Activated T-helper 9 cell treated with anti-CD3 and anti-CD28 coated beads, Interleukin-2, amount 50 U/mL, for 16 hours (primary cell): ENCODE results near the gene LRRC1.

ENCODE experiments used
- DNase-seq: peaks from one replicate; pipeline ENCODE4 v3.0.0-alpha.2; 2020; ENCODE audit warnings: low read depth

The LRRC1 gene

GRCh38 chr6:53962646-53963045 lies 167.8 kb downstream of the LRRC1 start:
- DNase-seq, result no peak

- no peak for DNase-seq
Observed at GRCh38 chr6:53967415-53967814, 172.6 kb downstream of the LRRC1 start.
